NCI-H1930 (cell line): ENCODE data around the gene CBLB.

Experiments used
- DNase-seq, 2 experiments: peaks; one replicate each; lab custom pipeline; 2025; lab: John Stamatoyannopoulos, UW

CBLB gene

DNA sequence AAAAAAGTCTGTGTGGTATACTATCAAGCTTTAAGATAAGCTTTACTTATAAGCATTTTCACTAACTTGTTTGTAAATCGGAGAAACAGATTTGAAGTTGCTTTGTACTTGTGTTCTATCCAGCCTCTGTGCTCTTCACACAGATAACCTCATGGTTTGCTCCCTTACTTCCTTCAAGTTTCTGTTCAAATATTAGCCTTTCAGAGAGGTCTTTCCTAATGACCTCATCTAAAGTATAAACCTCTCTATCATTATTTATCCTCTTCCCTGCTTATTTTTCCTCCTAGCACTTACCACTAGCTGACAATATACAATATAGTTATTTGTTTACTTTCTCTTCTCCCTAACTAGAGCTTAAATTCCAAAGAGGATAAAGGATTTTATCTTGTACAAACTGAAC is 180.0 kb downstream of the CBLB start:
- DNase-seq = no peak

DNA sequence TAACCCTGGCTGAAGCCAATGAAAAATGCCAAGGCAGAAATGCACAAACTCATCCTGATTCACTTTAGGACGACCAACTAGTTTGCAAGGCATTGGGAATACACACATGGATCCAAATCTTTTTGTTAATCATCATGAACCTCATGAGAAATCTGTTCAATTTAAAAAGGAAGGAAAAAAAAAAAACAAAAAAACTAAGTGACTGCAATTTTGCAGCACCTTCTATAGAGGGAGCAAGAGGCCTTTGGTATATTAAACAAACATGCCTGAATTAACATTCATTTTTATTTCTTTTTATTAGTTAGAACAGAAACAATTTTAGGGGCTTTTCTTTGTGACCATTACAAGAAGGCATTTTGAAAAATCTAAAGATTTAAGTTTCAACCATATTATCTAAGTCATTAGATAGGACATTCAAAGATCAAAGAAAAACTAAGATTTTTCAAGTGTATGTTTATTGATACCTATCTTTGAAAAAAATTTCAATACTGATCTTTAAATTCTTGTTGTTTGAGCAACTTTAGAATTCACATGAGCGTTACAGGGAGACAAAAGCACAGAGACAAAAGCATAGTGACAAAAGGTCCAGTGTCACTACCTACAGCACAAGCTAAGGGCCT is 182.4 kb downstream of the CBLB start:
- DNase-seq = no peak

DNA sequence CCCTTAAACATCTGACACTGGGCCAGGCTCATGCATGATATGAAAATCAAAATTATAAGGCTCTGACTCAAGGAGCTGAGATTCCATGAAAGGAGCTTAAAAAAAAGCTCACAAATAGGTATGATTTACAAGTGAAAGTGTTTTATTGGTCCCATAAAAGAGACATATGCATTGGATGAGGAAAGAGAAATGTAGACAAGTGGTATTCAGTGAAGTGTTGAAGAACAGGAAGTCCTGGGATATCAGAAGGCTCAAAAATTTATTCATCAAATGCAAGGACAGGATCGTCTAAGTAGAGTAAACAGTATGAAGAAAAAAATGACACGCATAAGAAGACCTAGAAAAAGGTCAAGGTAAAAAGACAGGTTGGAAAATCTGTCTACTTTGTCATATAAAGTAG is 188.9 kb downstream of the CBLB start:
- no peak for DNase-seq

DNA sequence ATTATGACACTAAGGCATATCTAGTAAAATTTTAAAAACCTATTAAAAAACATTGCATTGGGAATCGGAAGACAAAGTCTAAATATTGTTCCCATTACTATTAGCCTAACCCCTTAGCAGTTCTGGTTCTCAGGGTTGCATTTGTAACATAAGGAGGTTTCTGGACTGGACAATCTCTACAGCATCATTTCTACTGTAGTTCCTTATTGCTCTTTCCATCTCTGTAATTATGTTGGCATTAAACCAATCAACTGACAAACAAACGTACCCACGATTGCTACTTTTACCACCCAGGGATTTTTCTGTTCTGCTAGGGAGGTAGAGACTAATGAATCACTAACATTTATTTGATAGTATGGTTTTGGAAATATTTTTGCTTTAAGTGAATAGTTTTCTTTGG is 190.8 kb downstream of the CBLB start:
- no peak for DNase-seq

DNA sequence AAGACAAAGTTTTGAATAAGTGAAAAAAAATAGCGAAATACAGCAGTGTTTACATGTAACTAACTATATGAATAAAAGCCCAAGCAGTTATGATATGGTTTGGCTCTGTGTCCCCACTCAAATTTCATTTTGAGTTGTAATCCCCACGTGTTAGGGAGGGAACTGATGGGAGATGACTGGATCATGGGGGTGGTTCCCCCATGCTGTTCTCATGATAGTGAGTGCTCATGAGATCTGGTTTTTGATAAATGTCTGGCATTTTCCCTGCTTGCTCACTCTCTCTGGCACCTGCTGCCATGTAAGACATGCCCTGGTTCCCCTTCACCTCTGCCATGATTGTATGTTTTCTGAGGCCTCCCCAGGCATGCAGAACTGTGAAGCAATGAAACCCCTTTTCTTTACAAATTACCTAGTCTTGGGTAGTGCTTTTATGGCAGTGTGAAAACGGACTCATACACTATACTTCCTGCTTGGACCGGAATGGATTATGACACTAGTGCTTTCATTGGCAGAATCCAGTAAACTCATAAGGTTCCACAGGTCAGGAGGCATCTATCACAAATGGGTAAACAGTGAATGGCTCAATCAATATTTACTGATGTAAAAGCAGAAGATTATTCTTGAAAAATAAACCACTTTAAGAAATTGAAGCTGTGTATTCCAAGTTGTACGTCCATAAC is 192.1 kb downstream of the CBLB start:
- no peak for DNase-seq

DNA sequence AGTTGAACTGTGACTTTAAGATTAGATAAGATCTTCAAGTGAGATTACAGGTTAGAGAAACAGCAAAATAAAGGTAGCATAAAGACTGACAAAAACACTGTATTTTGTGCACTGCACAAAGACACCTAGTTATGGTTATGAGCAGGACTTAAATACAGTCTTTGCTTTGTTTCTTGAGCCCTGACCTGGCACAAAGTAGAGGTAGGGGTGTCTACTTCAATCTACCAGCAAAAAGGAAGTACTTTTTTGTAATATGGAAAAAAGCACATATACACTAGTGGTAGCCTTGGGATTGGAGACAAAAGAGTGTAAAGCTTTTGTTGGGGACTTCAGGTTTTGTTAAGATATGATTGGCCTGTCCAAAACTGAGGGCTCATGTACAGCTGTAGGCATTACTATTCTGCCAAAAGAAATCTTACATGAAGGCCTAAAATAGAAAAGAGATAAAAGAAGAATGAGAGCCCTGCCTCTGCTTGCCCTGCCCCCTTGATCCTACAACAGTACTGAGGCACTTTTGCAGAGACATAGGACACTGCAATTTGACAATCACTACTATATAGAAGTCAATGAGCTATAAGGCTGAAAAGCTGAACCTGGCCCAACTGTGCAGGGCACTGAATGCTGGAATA is 194.3 kb downstream of the CBLB start:
- DNase-seq = no peak

DNA sequence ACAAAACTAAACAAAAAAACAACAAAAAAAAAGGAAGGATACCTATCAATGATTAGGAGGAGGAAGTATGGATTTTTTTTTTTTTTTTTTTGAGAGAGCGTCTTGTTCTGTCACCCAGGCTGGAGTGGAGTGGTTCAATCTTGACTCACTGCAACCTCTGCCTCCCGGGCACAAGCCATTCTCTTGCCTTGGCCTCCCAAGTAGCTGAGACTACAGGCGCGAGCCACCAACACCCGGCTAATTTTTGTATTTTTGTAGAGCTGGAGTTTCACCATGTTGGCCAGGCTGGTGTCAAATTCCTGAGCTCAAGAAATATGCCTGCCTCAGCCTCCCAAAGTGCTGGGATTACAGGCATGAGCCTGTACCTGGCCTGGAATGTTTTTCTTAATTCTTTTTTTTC is 195.8 kb downstream of the CBLB start:
- DNase-seq = no peak

DNA sequence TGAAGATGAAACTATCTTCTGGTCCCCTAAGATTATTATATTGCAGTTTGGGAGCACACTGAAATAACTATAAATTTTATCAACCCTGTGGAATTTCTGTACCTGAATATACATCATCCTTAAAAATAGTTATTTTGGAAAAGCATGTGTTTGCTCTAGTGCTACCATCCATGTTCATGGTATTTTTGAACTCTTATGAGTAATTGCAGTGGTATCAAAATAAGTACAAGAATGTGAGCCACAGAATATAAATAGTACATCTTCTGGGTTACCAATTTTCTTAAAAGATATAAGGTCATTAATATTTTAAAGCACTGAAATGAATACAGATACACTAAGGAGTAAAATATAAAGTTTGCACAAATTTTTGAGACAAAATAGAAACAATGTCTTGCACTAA is 206.5 kb downstream of the CBLB start:
- no peak for DNase-seq

DNA sequence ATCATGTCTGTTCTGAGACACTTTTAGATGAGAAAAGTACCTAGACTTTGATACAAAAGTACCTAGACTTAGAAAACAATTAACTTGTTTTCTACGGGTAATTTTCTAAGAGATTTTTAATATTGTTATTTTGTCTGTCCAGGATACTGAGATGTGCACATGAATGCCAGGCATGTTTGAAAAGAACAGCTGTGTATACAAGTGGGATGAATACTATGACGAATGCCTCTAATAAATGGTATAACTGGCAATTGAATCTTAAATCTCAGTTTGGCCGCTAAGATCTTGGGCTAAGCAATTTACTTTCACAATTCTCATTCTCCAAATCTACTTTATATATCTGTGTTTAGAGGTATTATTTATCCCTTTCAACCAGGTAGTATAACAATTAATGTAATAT is 207.4 kb downstream of the CBLB start:
- no peak for DNase-seq

DNA sequence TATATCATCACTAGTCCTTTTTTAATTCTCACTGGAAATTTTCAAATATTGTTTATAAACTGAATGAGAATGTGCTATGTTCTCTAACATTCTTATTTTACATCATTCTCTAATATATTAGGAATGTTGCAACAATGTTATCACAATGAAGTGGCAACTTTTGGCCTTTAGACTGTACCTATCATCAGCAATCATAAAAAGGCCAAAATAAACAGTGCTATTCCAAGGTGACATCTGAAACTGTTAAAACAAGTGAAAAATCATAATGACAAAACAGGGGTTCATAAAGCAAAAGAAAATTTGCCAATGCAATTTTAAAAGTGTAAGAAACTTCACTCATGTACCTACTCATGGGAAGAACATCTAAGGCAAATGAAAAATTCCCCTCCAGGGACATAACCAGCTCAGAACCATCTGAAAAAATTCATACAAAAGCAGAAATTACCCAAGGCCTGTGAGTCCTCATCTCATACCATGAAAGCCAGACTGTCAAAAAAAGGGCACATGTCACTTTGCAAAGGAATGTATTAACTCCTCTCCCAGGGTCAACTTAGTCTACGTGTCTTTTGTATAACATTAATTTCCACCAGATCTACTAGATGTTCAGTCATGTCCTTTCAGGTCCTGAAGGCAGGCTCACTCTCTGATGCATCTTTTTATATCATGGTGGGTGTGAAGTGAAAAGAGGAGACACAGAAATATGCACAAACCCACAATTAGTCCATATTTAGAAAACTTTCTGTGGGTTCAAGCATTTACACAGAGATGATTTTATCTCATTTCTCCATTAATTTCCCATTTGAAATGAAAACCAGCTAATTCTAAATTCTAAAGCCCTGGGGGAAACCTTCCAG is 211.9 kb downstream of the CBLB start:
- DNase-seq = no peak

DNA sequence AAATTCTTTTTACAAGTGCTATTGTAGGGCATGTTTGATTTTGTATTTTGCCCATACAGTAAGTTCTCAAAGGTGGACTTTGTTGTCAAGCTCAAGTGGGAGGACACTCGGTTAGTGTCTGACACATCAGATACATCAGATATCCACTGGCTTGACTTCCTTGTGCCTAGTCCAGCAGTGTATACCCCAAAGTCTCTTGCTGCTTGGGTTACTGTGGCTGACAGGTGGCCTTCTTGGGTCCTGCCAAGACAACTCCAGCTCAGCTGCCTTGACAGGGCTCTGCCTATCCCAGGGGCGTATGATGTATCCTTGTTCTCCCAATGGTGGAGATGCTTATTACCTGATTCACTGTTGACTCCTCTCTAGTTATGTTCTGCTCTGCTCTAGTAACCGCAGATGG is 214.9 kb downstream of the CBLB start:
- DNase-seq = no peak

DNA sequence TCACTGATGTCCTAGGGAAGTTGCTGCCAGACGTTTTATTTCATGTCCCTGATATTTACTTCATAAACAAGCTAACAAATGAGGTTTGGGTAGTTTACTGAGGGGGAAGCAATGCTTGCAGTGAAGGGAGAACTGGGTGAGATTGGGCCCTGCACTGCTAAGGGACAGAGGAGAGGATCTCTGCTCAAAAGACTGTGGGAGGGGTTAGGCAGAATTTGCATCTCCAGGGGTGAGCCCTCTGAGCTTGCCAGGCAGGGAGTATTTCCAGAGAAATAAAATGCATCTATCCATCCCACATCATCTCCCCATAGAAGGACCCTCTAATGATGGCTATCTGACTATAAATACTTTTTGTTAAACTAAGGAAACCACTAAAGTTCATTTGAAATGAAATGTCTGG is 215.6 kb downstream of the CBLB start:
- no peak for DNase-seq

DNA sequence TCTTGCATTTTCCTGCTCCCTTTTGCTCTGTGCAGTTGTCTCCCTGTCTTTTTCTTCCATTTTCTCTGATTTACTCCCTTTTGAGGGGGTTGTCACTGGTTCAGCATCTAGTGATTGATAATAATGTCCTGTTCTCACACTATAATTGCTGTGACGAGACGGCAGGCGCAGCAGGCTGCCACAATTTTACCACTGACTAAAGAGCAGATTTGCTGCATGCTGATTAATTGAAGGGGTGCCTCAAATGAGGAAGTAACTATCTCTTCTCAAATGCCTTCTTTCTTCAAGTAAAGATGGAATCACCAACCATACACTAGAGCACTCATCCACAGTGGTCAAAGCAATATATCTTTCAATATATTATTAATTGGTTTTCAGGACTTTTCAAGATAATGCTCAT is 219.3 kb downstream of the CBLB start:
- no peak for DNase-seq

DNA sequence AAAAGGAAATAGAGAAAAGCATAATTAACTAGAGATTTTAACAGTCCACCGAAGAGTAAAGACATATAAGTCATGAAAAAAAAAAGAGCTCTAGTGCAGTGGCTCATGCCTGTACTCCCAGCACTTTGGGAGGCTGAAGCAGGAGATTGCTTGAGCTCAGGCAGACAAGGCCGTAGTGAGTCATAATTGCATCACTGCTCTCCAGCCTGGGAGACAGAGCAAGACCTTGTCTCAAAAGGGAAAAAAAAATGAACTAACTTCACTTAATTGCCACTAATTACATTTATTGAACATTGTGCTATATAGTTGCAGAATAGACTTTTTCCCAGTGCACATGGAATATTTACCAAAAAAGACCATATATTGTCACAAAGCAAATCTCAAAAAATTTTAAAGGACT is 221.8 kb downstream of the CBLB start:
- no peak for DNase-seq

DNA sequence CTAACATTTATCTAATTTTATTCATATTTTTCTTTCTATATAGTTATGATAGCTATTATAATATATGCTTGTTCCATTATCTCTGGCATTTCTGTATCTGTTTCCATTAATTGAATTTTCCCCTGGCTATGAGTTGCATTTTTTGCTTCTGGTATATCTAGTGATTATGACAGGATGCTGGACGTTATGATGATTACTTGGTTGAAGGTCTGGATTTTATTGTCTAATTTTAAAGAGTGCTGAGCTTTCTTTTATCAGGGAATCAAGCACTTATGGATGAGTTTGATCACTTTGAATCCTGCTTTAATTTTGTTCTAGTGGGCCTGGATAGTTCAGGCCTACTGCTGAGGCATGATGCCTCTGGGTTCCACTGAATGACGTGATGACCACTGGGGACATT is 229.7 kb downstream of the CBLB start:
- DNase-seq = no peak

DNA sequence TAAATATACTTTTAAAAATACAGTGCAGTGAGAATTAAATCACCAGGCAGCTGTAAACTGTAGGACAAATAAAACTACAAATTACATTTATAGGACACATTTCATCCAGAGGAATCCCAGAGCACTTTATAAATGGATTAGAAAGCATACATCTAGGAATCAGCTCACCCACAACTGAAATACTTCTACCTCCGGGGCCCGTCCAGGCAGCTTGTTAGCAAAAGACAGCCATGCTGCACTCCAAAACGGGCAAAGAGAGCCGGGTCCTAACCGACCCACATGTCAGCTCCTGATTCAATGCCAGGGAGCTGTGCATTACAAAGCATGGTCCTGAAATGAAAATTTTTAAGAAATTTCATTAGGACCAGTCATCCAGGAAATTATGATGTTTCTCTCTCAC is 234.1 kb downstream of the CBLB start:
- DNase-seq = no peak

DNA sequence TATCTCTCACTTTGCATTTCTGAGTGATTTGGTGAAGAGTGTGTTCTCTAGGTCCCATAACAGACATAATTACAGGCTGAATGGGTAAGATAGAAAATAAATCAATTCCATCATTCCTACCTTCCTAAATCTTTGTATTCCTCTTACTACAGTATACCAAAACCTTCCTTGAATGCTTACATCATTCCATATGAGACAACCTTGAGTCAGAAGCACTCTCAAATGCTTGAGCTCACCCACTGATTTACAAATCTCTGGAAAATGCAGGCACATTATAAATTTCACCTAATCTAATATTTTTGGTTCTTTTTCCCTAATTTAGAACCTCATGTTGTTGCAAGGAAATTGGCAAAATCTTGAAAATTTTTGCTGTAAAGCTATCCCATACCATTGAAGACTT is 239.1 kb downstream of the CBLB start:
- no peak for DNase-seq

DNA sequence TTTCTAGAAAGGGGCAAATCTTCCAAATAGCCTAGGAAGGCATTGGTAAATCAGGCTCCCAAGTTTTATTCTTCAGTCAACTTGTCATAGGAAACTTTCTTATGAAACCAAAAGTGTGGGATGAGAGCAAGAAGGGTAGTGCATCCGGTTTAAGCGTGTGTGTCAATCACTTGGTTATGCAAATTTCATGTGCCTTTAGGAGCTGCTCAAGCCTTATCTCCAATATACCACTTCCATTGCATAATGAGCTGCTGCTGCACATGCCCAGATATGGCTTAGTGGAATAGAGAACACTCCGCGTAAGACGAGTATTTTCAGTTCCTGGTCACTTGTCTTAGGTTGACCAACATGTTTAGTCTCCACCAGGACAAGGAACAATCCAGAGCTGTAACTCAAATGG is 242.1 kb downstream of the CBLB start:
- no peak for DNase-seq

DNA sequence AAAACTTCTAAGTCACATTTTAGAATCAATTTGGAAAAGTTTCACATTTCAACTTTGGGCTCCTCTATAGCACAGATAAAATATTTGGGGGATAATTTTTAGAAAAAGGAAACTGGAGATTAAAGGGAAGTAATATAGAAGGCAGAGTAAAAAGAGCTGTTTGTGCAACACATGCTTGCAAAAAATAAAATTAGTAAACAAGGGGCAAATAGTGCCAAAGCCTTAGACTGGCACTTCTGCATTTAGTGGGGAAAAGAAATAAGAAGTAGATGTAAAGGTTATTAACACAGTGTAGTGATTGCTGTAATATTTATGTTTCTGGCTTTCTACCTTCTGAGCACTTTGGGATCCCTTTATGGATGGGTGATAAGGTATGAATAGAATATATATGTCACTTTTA is 246.6 kb downstream of the CBLB start:
- DNase-seq = no peak

DNA sequence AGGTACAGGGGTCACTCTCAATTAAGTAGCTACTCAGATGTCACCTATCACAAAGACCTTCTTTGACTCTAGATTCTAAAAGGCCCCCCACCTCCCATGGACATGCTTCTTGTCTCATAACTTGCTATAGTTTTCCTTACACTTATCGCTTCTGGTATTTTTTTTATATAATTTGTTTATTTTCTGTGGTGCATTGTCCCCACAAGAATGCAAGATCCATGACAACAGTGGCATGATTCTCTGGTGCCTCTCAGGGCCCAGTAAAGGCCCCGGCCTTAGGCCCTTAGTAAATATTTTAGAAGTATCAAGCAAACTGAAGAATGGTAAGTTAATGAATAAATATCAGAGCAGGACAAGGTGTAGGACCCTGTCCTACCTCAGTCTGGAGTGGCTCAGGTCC is 248.6 kb downstream of the CBLB start:
- no peak for DNase-seq

DNA sequence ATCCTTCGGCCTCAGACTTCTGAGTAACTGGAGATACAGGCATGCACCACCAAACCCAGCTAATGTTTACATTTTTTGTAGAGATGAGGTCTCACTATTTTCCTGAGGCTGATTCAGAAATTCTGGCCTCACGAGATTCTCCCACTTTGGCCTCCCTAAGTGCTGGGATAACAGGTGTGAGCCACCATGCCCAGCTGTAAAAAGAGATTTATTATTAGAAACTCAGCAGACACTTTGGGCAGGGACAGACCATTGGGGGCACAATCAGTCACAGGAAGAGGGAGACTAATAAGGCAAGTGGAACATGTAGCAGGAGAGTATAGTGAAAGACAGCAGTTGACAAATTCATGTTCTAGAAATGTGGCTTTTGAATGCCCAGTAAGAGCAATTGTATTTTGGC is 249.2 kb downstream of the CBLB start:
- DNase-seq = no peak

DNA sequence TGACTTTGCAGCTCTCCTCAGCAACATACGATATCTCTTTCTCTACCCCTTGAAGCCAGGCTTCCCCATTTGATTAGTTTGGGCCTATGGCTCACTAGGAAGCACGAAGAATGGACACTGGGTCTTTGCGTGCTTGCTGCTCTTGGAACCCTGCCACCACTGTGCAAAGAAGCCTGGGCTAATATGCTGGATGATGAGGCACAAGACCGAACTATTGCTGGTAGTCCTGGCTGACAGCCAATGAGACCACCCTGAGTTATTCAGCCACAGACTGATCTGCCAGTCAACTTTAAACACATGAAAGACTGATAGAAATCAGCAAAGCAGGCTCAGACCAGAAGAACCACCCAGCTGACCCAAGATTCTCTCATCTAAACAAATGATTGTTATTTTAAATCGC is 250.3 kb downstream of the CBLB start:
- no peak for DNase-seq
